HepG2 (cell line): ENCODE data around the gene PDIA6. TPM values are rescaled to one million over a fixed set of nuclear protein-coding genes. Genes with fewer than 3 reads are reported as not detected.

Experiments
- BRD4 ChIP-seq: sonication (generic); formaldehyde crosslinking; IDR thresholded peaks from 2 replicates; pipeline ENCODE4 v1.4.0; 2020; ENCODE audit warnings: missing genetic modification reagents
- GATA4 ChIP-seq: sonication (generic); IDR thresholded peaks from 2 replicates; pipeline ENCODE4 v1.6.1; 2016; ENCODE audit warnings: antibody characterized with exemption, low read depth, borderline replicate concordance
- HIVEP1 ChIP-seq: sonication (generic); formaldehyde crosslinking; IDR thresholded peaks from 2 replicates; pipeline ENCODE4 v1.4.0; 2020; ENCODE audit warnings: mild to moderate bottlenecking, missing genetic modification reagents
- HOXA5 ChIP-seq: sonication (generic); formaldehyde crosslinking; IDR thresholded peaks from 2 replicates; pipeline ENCODE4 v1.4.0; 2020; ENCODE audit warnings: missing genetic modification reagents
- HOXA9 ChIP-seq: sonication (generic); formaldehyde crosslinking; IDR thresholded peaks from 2 replicates; pipeline ENCODE4 v1.8.1; 2022; ENCODE audit warnings: missing genetic modification reagents, mild to moderate bottlenecking, moderate library complexity, borderline replicate concordance
- IRF9 ChIP-seq: sonication (generic); formaldehyde crosslinking; IDR thresholded peaks from 2 replicates; pipeline ENCODE4 v1.8.0; 2022; ENCODE audit warnings: missing genetic modification reagents, mild to moderate bottlenecking, borderline replicate concordance
- KLF12 ChIP-seq: sonication (generic); formaldehyde crosslinking; IDR thresholded peaks from 2 replicates; pipeline ENCODE4 v1.4.0; 2020; ENCODE audit warnings: missing genetic modification reagents, borderline replicate concordance
- NONO ChIP-seq, 2 experiments: fragments of 450-650 bp in 1 of 2; sonication (generic) in 1 of 2; formaldehyde crosslinking in 1 of 2; IDR thresholded peaks in 1 of 2; conservative IDR thresholded peaks in 1 of 2; 2 replicates each; pipeline versions ENCODE4 v1.6.1 to v1.8.0; 2017 to 2022; ENCODE audit warnings: mild to moderate bottlenecking in 1 of 2, missing genetic modification reagents in 1 of 2, moderate library complexity in 1 of 2
- NR2C2 ChIP-seq: sonication (generic); formaldehyde crosslinking; IDR thresholded peaks from 2 replicates; pipeline ENCODE4 v1.4.0; 2020; ENCODE audit warnings: missing genetic modification reagents, mild to moderate bottlenecking, moderate library complexity, borderline replicate concordance
- RFXANK ChIP-seq: IDR thresholded peaks from 2 replicates; pipeline ENCODE4 v1.6.1; 2016
- SMAD1 ChIP-seq: sonication (generic); formaldehyde crosslinking; IDR thresholded peaks from 2 replicates; pipeline ENCODE4 v1.4.0; 2020; ENCODE audit warnings: missing genetic modification reagents, low read depth, mild to moderate bottlenecking, borderline replicate concordance
- TEF ChIP-seq: sonication (generic); formaldehyde crosslinking; IDR thresholded peaks from 2 replicates; pipeline ENCODE4 v1.5.0; 2020; ENCODE audit warnings: missing genetic modification reagents
- TIGD3 ChIP-seq: sonication (generic); formaldehyde crosslinking; IDR thresholded peaks from 2 replicates; pipeline ENCODE4 v1.5.1; 2020; ENCODE audit warnings: mild to moderate bottlenecking, missing genetic modification reagents, borderline replicate concordance
- ZBTB21 ChIP-seq: sonication (generic); formaldehyde crosslinking; IDR thresholded peaks from 2 replicates; pipeline ENCODE4 v1.4.0; 2020; ENCODE audit warnings: missing genetic modification reagents
- ZFX ChIP-seq: sonication (generic); formaldehyde crosslinking; IDR thresholded peaks from 2 replicates; pipeline ENCODE4 v1.4.0; 2020; ENCODE audit warnings: mild to moderate bottlenecking, low read depth, missing genetic modification reagents, moderate library complexity
- ZNF263 ChIP-seq: sonication (generic); formaldehyde crosslinking; IDR thresholded peaks from 2 replicates; pipeline ENCODE4 v1.4.0; 2020; ENCODE audit warnings: missing genetic modification reagents
- ZNF337 ChIP-seq: sonication (generic); formaldehyde crosslinking; IDR thresholded peaks from 2 replicates; pipeline ENCODE4 v1.5.1; 2020; ENCODE audit warnings: missing genetic modification reagents, low read depth, mild to moderate bottlenecking, borderline replicate concordance
- ZNF33A ChIP-seq: sonication (generic); formaldehyde crosslinking; IDR thresholded peaks from 2 replicates; pipeline ENCODE4 v1.5.1; 2020; ENCODE audit warnings: missing genetic modification reagents, mild to moderate bottlenecking, moderate library complexity, borderline replicate concordance
- ZNF484 ChIP-seq: sonication (generic); formaldehyde crosslinking; IDR thresholded peaks from 2 replicates; pipeline ENCODE4 v1.5.1; 2020; ENCODE audit warnings: mild to moderate bottlenecking, low read depth, missing genetic modification reagents, borderline replicate concordance
- ZSCAN12 ChIP-seq: sonication (generic); formaldehyde crosslinking; IDR thresholded peaks from 2 replicates; pipeline ENCODE4 v1.9.0; 2021; ENCODE audit warnings: mild to moderate bottlenecking, missing genetic modification reagents
- polyA plus RNA-seq, 8 experiments: library from polyadenylated mRNA; depleted of rRNA in 3 of 8; stranded (reverse) in 7 of 8; unstranded in 1 of 8; fragments of >200 nt; fragmentation: Illumina TruSeq in 4 of 8; extraction: Trizol in 4 of 8; gene quantifications; 2 replicates each; pipeline versions ENCODE4 v1.2.1 to v1.2.3, GENCODE V29; 2011 to 2016; ENCODE audit warnings: low read depth in 4 of 8, missing spikeins in 1 of 8, mixed read lengths in 1 of 8; ENCODE audit not compliant: insufficient read depth in 1 of 8
- total RNA-seq, 5 experiments: library from RNA; depleted of rRNA; stranded (reverse); fragments of >200 nt; fragmentation: Illumina TruSeq; extraction: Trizol; gene quantifications; 2 replicates each; pipeline ENCODE4 v1.2.3, GENCODE V29; 2016; ENCODE audit warnings: low read depth in 1 of 5
- TF ChIP-seq, protein P1 (sequence below): sonication (generic); formaldehyde crosslinking; IDR thresholded peaks from 2 replicates; pipeline ENCODE4 v1.4.0; 2020; ENCODE audit warnings: mild to moderate bottlenecking, missing genetic modification reagents
- TF ChIP-seq, protein P2 (sequence below): sonication (generic); formaldehyde crosslinking; IDR thresholded peaks from 2 replicates; pipeline ENCODE4 v1.8.1; 2023; ENCODE audit warnings: mild to moderate bottlenecking, moderate library complexity, missing genetic modification reagents

Gene PDIA6
- total and polyA plus RNA-seq, 2 of the 13 experiments (the other 11 are each of a cell fraction or from before 2014, with no cell fraction given), result 586 to 642 TPM

DNA sequence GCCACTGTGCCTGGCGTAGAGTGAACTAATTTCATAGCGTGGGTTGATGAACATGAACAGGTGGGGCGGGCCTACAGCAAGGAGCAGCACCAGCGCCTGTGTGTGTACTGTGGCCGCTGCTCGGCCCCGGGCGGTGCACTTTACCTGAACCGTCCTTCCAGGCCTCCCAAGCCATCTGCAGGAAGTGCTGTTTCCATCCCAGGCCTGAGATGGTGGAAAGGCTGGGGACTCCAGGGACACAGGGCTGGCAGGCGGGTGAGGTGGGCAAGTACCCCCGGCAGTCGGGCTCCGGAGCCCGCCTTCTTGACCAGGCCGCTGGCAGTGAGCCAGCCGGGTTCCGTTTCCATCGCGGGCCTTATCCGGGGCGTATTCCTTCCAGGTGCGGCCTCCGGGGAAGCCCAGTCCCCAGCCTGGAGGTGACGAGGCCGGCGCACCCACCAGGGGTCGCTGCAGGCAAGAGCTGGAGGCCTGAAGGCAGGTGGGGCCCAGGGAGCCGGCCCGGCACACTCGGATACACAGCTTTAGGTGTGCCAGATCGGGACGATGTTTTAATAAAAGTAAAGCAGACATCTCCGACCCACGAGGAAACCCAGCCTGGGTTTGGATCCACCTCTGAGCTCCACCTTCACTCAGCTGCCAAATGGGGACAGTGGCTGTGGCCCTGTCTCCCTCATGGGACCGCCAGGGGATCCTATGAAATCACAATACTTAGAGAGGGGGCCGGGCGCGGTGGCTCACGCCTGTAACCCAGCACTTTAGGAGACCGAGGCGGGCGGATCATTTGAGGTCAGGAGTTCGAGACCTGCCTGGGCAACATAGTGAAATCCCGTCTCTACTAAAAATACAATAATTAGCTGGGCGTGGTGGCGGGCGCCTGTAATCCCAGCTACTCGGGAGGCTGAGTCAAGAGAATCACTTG is 22.7 kb upstream of the PDIA6 start (continued):
- TF ChIP-seq SMAD1 (CRISPR knock-in tag), result peak; percentile 77; the same call in 1 of the 2 replicates
- TF ChIP-seq, protein P1, sequence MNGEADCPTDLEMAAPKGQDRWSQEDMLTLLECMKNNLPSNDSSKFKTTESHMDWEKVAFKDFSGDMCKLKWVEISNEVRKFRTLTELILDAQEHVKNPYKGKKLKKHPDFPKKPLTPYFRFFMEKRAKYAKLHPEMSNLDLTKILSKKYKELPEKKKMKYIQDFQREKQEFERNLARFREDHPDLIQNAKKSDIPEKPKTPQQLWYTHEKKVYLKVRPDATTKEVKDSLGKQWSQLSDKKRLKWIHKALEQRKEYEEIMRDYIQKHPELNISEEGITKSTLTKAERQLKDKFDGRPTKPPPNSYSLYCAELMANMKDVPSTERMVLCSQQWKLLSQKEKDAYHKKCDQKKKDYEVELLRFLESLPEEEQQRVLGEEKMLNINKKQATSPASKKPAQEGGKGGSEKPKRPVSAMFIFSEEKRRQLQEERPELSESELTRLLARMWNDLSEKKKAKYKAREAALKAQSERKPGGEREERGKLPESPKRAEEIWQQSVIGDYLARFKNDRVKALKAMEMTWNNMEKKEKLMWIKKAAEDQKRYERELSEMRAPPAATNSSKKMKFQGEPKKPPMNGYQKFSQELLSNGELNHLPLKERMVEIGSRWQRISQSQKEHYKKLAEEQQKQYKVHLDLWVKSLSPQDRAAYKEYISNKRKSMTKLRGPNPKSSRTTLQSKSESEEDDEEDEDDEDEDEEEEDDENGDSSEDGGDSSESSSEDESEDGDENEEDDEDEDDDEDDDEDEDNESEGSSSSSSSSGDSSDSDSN, result no peak
- peak; percentile 45; the same call in 1 of the 2 replicates for TF ChIP-seq HOXA5 (CRISPR knock-in tag)
- TF ChIP-seq NONO (IDR thresholded peaks at IDR 0.05), result no peak
- 0 out of 2 replicates have a peak, but pooled peaks have one; percentile 38 for TF ChIP-seq NONO (CRISPR knock-in tag; conservative IDR thresholded peaks at IDR 0.05)
- TF ChIP-seq ZNF33A (CRISPR knock-in tag), result no peak
- no peak for TF ChIP-seq ZNF484 (CRISPR knock-in tag)
- TF ChIP-seq KLF12 (CRISPR knock-in tag), result 0 out of 2 replicates have a peak, but pooled peaks have one; percentile 38
- no peak for TF ChIP-seq ZBTB21
- no peak for TF ChIP-seq GATA4
- TF ChIP-seq TEF (CRISPR knock-in tag), result no peak
- no peak for TF ChIP-seq ZNF263 (CRISPR knock-in tag)
- TF ChIP-seq, protein P2, sequence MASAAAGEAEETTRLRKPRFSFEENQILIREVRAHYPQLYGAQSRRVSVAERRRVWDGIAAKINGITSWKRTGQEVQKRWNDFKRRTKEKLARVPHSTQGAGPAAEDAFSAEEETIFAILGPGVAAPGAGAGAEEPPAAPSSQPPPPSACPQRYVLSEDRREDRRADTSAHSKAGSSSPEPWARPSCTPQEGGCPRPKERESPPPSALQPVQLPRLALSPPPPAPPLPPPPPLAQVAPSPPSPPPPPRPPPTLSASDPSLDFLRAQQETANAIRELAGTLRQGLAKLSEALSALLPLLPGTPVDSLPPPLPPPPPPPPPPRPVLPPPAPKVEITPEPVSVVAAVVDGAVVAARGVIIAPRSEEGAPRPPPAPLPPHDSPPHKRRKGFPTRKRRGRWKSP (CRISPR knock-in tag), result no peak
- no peak for TF ChIP-seq RFXANK (CRISPR knock-in tag)
- no peak for TF ChIP-seq IRF9
- TF ChIP-seq BRD4, result no peak
- no peak for TF ChIP-seq HOXA9
- 0 out of 2 replicates have a peak, but pooled peaks have one; percentile 53 for TF ChIP-seq HIVEP1 (CRISPR knock-in tag)
- TF ChIP-seq ZSCAN12 (CRISPR knock-in tag), result no peak
- TF ChIP-seq TIGD3 (CRISPR knock-in tag), result 0 out of 2 replicates have a peak, but pooled peaks have one; percentile 30
- peak; percentile 80 for TF ChIP-seq ZFX (CRISPR knock-in tag)
- TF ChIP-seq NR2C2 (CRISPR knock-in tag), result no peak; the same call in 1 of the 2 replicates
- no peak for TF ChIP-seq ZNF337
